ENCODE measurements around the gene ARHGAP32.

DNA sequence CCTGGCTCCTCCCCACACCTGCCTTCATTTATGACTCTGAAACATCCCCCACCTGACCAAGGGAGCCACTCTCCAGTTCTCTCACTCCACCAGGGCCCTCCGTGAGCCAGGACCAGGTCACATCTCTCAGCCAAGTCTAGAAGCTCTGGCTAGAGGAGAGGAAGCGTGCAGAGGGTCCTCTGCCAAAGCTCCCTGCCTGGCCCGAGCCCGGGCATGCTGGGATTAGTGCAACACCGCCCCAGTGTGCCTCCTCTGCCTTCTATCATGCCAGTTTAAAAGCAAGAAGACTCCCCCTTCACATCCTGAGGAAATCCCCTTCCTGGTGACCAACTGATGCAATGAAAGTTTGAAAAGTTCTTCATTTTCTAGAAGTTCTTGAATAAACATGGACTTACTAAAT is 272.9 kb downstream of the ARHGAP32 start:
- TF ChIP-seq POLR2A (IDR thresholded peaks at IDR 0.05; ENCODE audit: low read length) = no peak
- TF ChIP-seq GATA1 (IDR thresholded peaks at IDR 0.05; ENCODE audit: low read depth, low read length) = no peak

Data from erythroblast (primary cell).